GM12875 (cell line): Measurements from ENCODE around the gene HS3ST3B1.

Experiments used
- H3K4me3 ChIP-seq: one replicate; pipeline ENCODE4 v1.5.1; 2011; ENCODE audit warnings: low read depth, low read length, control low read depth
- TF ChIP-seq, protein P1 (sequence below): IDR thresholded peaks from 2 replicates; pipeline ENCODE4 v1.5.1; 2011; ENCODE audit warnings: low read depth, mild to moderate bottlenecking, control low read depth, inconsistent platforms, low read length, moderate library complexity, borderline replicate concordance; ENCODE audit not compliant: insufficient read depth

Gene HS3ST3B1

DNA sequence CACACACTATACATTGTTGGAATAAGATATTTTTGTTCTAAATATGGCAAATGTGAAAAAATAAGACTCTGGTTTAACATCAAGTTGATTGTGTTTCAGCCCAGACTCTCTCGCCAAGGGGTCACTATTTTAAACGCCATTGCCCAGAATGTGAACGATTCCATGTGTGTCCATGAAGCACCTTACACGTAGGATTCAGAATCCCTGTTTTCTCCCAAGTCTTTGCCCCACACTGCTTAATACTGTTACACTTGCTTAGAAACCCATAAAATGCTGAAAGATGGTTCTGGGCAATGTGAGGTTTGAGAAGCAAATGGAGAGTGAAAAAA, 7.7 kb downstream of the HS3ST3B1 start:
- TF ChIP-seq, protein P1, sequence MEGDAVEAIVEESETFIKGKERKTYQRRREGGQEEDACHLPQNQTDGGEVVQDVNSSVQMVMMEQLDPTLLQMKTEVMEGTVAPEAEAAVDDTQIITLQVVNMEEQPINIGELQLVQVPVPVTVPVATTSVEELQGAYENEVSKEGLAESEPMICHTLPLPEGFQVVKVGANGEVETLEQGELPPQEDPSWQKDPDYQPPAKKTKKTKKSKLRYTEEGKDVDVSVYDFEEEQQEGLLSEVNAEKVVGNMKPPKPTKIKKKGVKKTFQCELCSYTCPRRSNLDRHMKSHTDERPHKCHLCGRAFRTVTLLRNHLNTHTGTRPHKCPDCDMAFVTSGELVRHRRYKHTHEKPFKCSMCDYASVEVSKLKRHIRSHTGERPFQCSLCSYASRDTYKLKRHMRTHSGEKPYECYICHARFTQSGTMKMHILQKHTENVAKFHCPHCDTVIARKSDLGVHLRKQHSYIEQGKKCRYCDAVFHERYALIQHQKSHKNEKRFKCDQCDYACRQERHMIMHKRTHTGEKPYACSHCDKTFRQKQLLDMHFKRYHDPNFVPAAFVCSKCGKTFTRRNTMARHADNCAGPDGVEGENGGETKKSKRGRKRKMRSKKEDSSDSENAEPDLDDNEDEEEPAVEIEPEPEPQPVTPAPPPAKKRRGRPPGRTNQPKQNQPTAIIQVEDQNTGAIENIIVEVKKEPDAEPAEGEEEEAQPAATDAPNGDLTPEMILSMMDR, result no peak
- peak overlapping the region; percentile 49 for H3K4me3 ChIP-seq

DNA sequence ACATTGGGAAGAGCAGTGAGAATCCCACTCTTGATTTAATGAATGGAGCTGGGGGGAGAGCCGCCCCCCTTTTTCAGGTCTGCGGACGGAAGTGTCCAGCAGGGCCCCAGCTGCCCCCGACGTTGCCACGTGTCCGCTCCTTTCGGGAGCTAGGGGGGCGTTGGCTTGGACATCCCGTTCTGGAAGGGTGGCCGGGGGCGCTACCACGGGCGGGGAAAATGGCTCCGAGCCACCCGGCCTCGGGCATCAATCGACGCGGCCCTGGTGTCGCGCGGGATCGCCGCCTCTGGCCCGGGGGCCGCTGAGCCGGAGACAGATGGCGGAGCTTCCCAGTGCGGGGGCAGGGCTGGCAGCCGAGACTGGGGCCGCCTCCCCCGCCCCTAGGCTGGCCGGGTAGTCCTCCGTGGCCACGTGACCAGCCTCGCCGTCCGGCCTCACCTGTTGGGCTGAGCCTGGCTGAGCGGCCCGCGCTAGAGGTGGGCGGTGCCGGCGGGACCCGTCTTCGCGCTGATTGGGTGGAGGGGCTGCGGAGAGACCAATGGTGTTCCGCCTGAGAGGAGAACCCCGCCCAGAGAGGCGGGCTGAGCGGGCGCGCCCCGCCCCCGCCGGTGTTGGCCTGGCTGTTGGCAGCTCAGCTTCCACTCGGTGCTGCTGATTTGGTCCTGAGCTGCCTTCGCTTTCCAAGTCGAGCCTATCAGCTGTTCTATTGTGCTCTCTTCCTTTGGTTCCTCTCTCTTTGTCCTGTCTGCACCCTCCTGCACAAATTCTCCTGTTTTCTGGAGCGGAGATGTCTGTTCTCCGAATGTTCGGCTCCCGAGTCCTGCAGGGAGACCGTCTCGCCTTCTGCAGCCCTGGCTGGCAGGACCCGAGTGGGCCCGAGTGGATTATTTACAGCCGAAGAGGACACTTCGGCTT, 8.3 kb downstream of the HS3ST3B1 start:
- TF ChIP-seq, protein P1, result no peak
- H3K4me3 ChIP-seq, result peak overlapping the region; percentile 49

DNA sequence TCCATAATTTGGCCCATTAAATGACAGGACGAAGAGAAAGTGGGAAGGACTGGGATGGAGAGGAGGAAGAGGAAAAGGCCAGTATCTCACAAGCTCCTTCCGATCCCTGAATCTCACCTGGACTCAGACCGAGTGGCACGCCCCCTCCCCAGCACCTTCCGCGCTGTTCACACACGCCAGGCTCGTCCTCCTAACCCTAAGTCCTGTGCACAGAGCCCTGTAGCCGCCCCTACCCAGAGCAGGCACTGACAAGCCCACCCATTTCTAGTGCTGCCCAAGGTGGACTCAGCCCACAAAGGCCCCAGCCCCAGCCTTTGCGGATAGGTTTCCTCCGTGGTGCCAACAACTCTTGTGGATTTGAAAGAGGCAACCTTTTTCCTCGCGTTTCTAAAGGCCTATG, 9.2 kb downstream of the HS3ST3B1 start:
- TF ChIP-seq, protein P1, result no peak
- H3K4me3 ChIP-seq, result no peak overlapping the region

DNA sequence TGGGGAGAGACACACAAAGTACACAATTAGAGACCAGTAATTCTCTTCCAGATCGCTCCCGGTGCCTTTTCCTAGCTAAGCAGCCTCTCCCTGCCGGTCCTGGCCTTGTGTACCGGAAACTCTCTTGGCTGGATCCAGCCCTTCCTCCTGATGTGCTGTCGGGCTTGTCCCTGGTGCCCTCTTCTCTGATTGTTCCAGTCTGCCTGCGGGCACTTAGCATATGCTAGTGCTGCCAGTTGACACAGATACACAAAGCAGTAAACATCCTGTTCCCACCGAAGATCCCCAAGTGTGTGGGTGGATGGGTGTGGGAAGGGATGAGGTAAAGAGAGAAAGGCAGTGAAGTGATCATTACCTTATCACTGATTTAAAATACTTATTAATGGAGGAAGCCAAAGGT, 9.7 kb downstream of the HS3ST3B1 start:
- no peak overlapping the region for H3K4me3 ChIP-seq
- TF ChIP-seq, protein P1, result no peak

DNA sequence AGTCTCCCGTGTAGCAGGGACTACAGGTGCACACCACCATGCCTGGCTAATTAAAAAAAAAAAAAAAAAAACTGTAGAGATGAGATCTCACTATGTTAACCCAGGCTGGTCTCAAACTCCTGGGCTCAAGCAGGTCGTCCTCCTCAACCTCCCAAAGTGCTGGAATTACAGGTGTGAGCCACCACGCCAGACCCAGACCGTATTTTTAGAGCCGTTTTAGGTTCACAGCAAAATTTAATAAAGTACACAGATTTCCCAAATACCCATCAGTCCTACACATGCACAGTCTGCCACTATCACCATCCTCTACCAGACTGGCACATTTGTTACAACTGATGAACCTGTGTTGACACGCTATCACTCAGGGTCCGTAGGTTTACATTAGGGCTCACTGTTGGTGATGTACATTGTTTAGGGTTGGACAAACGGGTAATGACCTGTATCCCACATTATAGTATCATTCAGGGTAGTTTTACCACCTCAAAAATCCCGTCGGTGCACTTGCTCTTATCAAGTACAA, 10.4 kb downstream of the HS3ST3B1 start:
- H3K4me3 ChIP-seq, result no peak overlapping the region
- TF ChIP-seq, protein P1, result no peak

DNA sequence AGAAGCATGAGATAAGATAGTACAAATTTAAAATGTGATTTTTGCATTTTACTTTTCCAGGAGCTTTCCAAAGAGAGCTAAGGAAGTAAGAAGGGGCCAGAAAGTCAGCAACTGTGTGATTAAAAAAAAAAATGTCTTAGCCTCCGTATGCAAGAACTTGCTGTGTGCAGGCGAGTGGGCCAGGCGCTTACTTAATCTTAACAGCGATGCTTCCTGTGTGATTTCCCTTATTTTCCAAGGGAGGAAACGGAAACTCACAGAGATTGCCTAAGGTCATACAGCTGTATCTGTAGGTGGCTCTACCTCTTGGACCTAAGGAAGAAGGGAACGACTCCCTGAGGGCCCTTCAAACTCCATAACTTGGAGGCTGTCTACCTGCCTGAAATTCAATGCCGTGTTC, 11.1 kb downstream of the HS3ST3B1 start:
- no peak overlapping the region for H3K4me3 ChIP-seq
- TF ChIP-seq, protein P1, result no peak

DNA sequence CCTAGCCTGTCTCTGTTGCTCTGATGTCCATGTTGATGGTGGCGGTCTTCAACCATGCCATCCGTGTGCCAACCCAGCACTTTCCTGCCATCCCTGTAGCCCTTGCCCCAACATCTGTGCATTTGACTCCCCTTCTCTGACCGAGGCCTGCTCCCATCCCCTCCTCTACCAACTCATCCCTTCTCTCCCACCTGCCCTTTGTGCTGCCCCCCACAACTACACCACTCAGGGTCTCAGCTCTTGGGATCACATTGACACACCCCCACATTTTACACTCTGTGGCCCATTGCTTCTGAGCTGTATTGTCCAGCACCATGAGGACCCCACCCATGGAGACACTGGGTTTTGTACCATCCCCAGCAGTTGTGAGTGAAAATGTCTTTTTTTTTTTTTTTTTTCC, 11.6 kb downstream of the HS3ST3B1 start:
- TF ChIP-seq, protein P1, result no peak
- no peak overlapping the region for H3K4me3 ChIP-seq
